PC-3 (cell line): ENCODE data around the gene PADI1. TPM values are rescaled to one million over a fixed set of nuclear protein-coding genes. Genes with fewer than 3 reads are reported as not detected.

ENCODE experiments used
- ATAC-seq: fragments of 200-7000 bp; cut with Tn5 transposase; 2 replicates; pipeline ENCODE4 v1.9.1; 2020; ENCODE audit warnings: mild to moderate bottlenecking, moderate library complexity
- BruUV-seq: library from RNA; stranded (reverse); fragments of 400-500 nt; replicated peaks from 2 replicates; lab custom pipeline; 2021; lab: Mats Ljungman, UMichigan
- CTCF ChIA-PET: fragments of 300-600 bp; sonication (Branson Sonifier 250); formaldehyde crosslinking; loops from one replicate; lab custom pipeline; 2022; ENCODE audit warnings: antibody characterized with exemption; lab: Charles Lee
- POLR2A ChIA-PET: fragments of 300-600 bp; sonication (Branson Sonifier 250); formaldehyde crosslinking; loops from one replicate; lab custom pipeline; 2022; ENCODE audit warnings: antibody characterized with exemption; ENCODE audit not compliant: unreplicated experiment; lab: Charles Lee
- DNase-seq: peaks from one replicate; pipeline ENCODE4 v3.0.0-alpha.2; 2015
- H2AFZ ChIP-seq: fragments of 300-600 bp; sonication (generic); 2 replicates; pipeline ENCODE4 v1.6.0; 2016; ENCODE audit warnings: antibody characterized with exemption, low read length
- H3F3A ChIP-seq: fragments of 300-600 bp; sonication (generic); one replicate; pipeline ENCODE4 v1.6.0; 2017; ENCODE audit warnings: antibody characterized with exemption, low read length, control low read depth, mild to moderate bottlenecking; ENCODE audit not compliant: unreplicated experiment
- H3K27ac ChIP-seq: fragments of 300-600 bp; sonication (generic); 2 replicates; pipeline ENCODE4 v1.5.1; 2016; ENCODE audit warnings: mild to moderate bottlenecking, low read length
- H3K27me3 ChIP-seq: fragments of 300-600 bp; sonication (generic); 2 replicates; pipeline ENCODE4 v1.6.1; 2016; ENCODE audit warnings: low read length, mixed read lengths
- H3K36me3 ChIP-seq: fragments of 300-600 bp; sonication (generic); 2 replicates; pipeline ENCODE4 v1.6.1; 2016; ENCODE audit warnings: low read depth, mixed run types, low read length, mixed read lengths
- H3K4me1 ChIP-seq: fragments of 300-600 bp; sonication (generic); 2 replicates; pipeline ENCODE4 v1.5.1; 2016; ENCODE audit warnings: low read length; ENCODE audit not compliant: insufficient read depth
- H3K4me2 ChIP-seq: fragments of 300-600 bp; sonication (generic); 2 replicates; pipeline ENCODE4 v1.6.0; 2016; ENCODE audit warnings: low read length
- H3K4me3 ChIP-seq: fragments of 300-600 bp; sonication (generic); 2 replicates; pipeline ENCODE4 v1.5.1; 2016; ENCODE audit warnings: mild to moderate bottlenecking, low read length, mixed read lengths
- H3K79me2 ChIP-seq: fragments of 300-600 bp; sonication (generic); 2 replicates; pipeline ENCODE4 v1.6.1; 2017; ENCODE audit warnings: low read length, mixed read lengths
- H3K9ac ChIP-seq: fragments of 300-600 bp; sonication (generic); 2 replicates; pipeline ENCODE4 v1.6.0; 2016; ENCODE audit warnings: mild to moderate bottlenecking, low read length
- H3K9me2 ChIP-seq: fragments of 300-600 bp; sonication (generic); replicated peaks from 2 replicates; pipeline ENCODE4 v1.6.1; 2016; ENCODE audit warnings: mixed run types, low read length, mixed read lengths
- H3K9me3 ChIP-seq: fragments of 300-600 bp; sonication (generic); 2 replicates; pipeline ENCODE4 v1.6.1; 2016; ENCODE audit warnings: low read length, mixed read lengths
- H4K20me1 ChIP-seq: fragments of 300-600 bp; sonication (generic); 2 replicates; pipeline ENCODE4 v1.6.1; 2016; ENCODE audit warnings: low read length, mixed read lengths
- EZH2 ChIP-seq: fragments of 300-600 bp; sonication (generic); IDR thresholded peaks from one replicate; pipeline ENCODE4 v1.6.1; 2017; ENCODE audit warnings: antibody characterized with exemption, mild to moderate bottlenecking, low read length; ENCODE audit not compliant: unreplicated experiment
- EZH2phosphoT487 ChIP-seq: fragments of 300-600 bp; sonication (generic); IDR thresholded peaks from 2 replicates; pipeline ENCODE4 v1.6.1; 2018; ENCODE audit warnings: mild to moderate bottlenecking, antibody characterized with exemption, low read length, borderline replicate concordance
- intact Hi-C: fragments of 100-400 bp; cut with micrococcal nuclease; formaldehyde crosslinking; loops from 2 replicates; pipeline ENCODE4 v1.9.0; 2023
- total RNA-seq: library from RNA; depleted of rRNA; stranded (reverse); fragments of >200 nt; gene quantifications from 2 replicates; pipeline ENCODE4 v1.2.3, GENCODE V29; 2014
- TF ChIP-seq, protein P1 (sequence below): fragments of 300-600 bp; sonication (generic); conservative IDR thresholded peaks from 2 replicates; pipeline ENCODE4 v1.5.1; 2017; ENCODE audit warnings: antibody characterized with exemption, low read depth, mild to moderate bottlenecking, low read length

Gene PADI1
- total RNA-seq, 1 experiment from 2014 or later = 0.73 TPM

DNA sequence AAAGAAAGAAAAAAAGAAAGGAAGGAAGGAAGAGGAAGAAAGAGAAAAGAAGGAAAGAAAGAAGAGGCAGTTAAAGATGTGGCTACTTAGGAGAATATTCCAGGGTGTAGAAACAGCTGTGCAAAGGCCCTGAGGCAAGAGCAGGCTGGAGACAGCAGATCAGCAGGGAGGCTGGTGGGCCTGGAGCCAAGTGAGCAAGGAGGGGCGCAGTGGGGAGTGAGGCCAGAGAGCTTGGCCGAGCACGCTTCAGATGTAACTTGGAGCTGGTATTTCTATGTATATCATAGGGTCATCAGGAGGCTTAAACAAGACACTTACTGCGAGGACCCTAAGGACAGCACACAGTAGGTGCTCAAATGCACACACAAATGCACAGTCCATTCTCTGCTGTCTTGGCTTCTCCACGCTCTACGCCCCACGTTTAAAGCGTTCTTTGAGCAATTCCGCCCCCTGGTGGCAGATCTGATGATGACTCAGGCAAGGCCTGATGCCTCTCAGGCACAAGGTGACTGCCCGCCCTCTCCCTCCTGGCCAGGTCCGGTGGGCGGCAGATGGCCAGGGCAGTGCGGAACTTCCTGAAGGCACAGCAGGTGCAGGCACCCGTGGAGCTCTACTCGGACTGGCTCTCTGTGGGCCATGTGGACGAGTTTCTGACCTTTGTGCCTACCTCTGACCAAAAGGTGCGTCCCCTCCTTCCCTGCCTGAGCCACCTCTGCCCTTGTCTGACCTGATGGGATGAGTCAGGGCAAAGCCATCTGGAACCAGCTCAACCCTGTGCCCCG, 32.0 kb downstream of the PADI1 start:
- CTCF ChIA-PET = interaction anchor here (0.8 to 1.3 kb wide), 6 partner anchors 37 to 132 kb away, joined by 3 to 8 read pairs (median 4); no protein-coding TSS in a partner anchor
- H3K27ac ChIP-seq = peak overlapping the region; percentile 7; the same call in 1 of the 2 replicates
- no TSS peak for BruUV-seq
- TF ChIP-seq EZH2phosphoT487 (no peak), EZH2 (no peak)
- TF ChIP-seq, protein P1, sequence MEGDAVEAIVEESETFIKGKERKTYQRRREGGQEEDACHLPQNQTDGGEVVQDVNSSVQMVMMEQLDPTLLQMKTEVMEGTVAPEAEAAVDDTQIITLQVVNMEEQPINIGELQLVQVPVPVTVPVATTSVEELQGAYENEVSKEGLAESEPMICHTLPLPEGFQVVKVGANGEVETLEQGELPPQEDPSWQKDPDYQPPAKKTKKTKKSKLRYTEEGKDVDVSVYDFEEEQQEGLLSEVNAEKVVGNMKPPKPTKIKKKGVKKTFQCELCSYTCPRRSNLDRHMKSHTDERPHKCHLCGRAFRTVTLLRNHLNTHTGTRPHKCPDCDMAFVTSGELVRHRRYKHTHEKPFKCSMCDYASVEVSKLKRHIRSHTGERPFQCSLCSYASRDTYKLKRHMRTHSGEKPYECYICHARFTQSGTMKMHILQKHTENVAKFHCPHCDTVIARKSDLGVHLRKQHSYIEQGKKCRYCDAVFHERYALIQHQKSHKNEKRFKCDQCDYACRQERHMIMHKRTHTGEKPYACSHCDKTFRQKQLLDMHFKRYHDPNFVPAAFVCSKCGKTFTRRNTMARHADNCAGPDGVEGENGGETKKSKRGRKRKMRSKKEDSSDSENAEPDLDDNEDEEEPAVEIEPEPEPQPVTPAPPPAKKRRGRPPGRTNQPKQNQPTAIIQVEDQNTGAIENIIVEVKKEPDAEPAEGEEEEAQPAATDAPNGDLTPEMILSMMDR = peak; percentile 91
- ATAC-seq (peak; percentile 42), DNase-seq (peak; percentile 97)
- no peaks in the 10 kb centered on the region for H3K36me3 ChIP-seq
- peaks cover 33% of the 10 kb centered on the region for H3K4me1 ChIP-seq
- no peak overlapping the region for H3K4me3 ChIP-seq
- H3K79me2 ChIP-seq = no peaks in the 10 kb centered on the region
- no peaks in the 10 kb centered on the region for H3K9me3 ChIP-seq
- no peaks in the 10 kb centered on the region for H3K27me3 ChIP-seq
- H3K4me2 ChIP-seq = peak overlapping the region; percentile 26; the same call in 1 of the 2 replicates
- no peak overlapping the region for H3K9ac ChIP-seq
- H2AFZ ChIP-seq = 0 out of 2 replicates have a peak overlapping the region, but pooled peaks have one; percentile 16
- no peaks in the 10 kb centered on the region for H4K20me1 ChIP-seq
- no peaks in the 10 kb centered on the region for H3K9me2 ChIP-seq
- peaks cover 5% of the 10 kb centered on the region for H3F3A ChIP-seq
- intact Hi-C loops = loop anchor here (1.0 kb wide), 4 partner anchors 69 to 178 kb away; no protein-coding TSS in a partner anchor
- POLR2A ChIA-PET = no interaction called here

DNA sequence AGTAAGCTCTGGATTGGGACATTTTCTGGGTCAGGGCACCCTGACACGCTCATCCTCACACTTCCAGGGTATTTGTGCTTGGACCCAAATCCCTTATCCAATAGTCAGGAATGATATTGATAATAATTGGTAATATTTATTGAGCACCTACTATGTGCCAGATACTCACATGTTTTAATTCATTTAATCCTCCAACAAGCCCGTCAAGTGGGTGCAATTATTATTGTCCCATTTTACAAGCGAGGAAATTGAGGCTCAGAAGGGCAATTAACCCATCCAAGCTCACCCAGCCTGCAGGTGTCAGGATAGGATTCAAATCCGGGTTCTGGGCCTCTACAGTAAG, 32.6 kb downstream of the PADI1 start:
- peak; percentile 15 for DNase-seq
- no peak overlapping the region for H3K9ac ChIP-seq
- H3K9me3 ChIP-seq = no peaks in the 10 kb centered on the region
- H3K4me2 ChIP-seq = peak overlapping the region; percentile 26; the same call in 1 of the 2 replicates
- peaks cover 3% of the 10 kb centered on the region for H3F3A ChIP-seq
- no peak for ATAC-seq
- H3K79me2 ChIP-seq = no peaks in the 10 kb centered on the region
- H4K20me1 ChIP-seq = no peaks in the 10 kb centered on the region
- TF ChIP-seq EZH2 = no peak
- no peak for TF ChIP-seq EZH2phosphoT487
- TF ChIP-seq, protein P1 = no peak
- peaks cover 27% of the 10 kb centered on the region for H3K4me1 ChIP-seq
- no peak overlapping the region for H3K27ac ChIP-seq
- ChIA-PET POLR2A (no interaction called here), CTCF (interaction anchor here (0.6 to 1.3 kb wide), 7 partner anchors 13 to 131 kb away, joined by 3 to 8 read pairs (median 4); no protein-coding TSS in a partner anchor)
- no peak overlapping the region for H2AFZ ChIP-seq
- BruUV-seq = no TSS peak
- H3K9me2 ChIP-seq = no peaks in the 10 kb centered on the region
- intact Hi-C loops = loop anchor here (1.0 kb wide), 4 partner anchors 69 to 178 kb away; no protein-coding TSS in a partner anchor
- no peak overlapping the region for H3K4me3 ChIP-seq
- H3K27me3 ChIP-seq = no peaks in the 10 kb centered on the region
- H3K36me3 ChIP-seq = no peaks in the 10 kb centered on the region
